Activated naive CD4-positive, alpha-beta T cell treated with anti-CD3 and anti-CD28 coated beads for 36 hours (primary cell): ENCODE results near the gene KRTAP1-1. TPM values are rescaled to one million over a fixed set of nuclear protein-coding genes. Genes with fewer than 3 reads are reported as not detected.
"Not testable (repeated sequence)": the region's sequence is repeated elsewhere in the genome, so short reads cannot be mapped to it uniquely, and the experiment has no call there.

Experiments used
- CTCF ChIA-PET: fragments of 350-600 bp; sonication (Branson Sonifier 250); formaldehyde crosslinking; loops from one replicate; lab custom pipeline; 2021; ENCODE audit warnings: antibody characterized with exemption; lab: Charles Lee
- DNase-seq: peaks from one replicate; pipeline ENCODE4 v3.0.0-alpha.2; 2020
- H3K27ac Mint-ChIP-seq: one replicate; pipeline ENCODE4 v1.8.0; 2021; ENCODE audit warnings: mild to moderate bottlenecking, mixed read lengths
- H3K27me3 Mint-ChIP-seq: one replicate; pipeline ENCODE4 v1.8.0; 2021; ENCODE audit warnings: low read depth, mixed read lengths
- H3K36me3 Mint-ChIP-seq: one replicate; pipeline ENCODE4 v1.8.0; 2021; ENCODE audit warnings: low read depth, mixed read lengths
- H3K4me1 Mint-ChIP-seq: one replicate; pipeline ENCODE4 v1.8.0; 2021; ENCODE audit warnings: low read depth, mixed read lengths
- H3K4me3 Mint-ChIP-seq: one replicate; pipeline ENCODE4 v1.8.0; 2021; ENCODE audit warnings: mild to moderate bottlenecking, moderate library complexity, mixed read lengths
- H3K9me3 Mint-ChIP-seq: one replicate; pipeline ENCODE4 v1.8.0; 2021; ENCODE audit warnings: mixed read lengths
- intact Hi-C: fragments of 100-400 bp; cut with micrococcal nuclease; formaldehyde crosslinking; loops from one replicate; pipeline ENCODE4 v1.15.1; 2023
- total RNA-seq, 2 experiments: library from RNA; stranded (reverse); gene quantifications; one replicate each; pipeline ENCODE4 v1.2.3, GENCODE V29; 2021

Gene KRTAP1-1
- total RNA-seq, 2 experiments from 2014 or later: not detected

DNA sequence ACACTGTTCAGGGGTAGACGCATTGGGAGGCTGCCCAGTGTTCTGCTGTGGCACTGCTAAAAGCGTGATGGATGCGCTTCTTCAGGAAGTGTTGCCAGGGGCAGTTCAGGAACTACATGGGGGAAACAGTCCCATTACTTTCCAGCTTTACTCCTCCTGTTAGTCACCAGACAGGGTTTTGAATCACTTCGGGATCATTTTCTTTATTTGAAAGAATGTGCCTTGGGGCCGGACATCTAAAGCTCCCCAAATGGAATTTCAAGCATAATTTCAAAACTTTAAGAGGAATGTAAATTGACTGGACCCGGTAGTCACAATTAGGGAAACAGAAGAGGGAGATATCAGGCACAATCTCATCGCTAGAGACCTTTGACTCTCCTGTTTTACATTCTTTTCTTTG, 7.2 kb upstream of the KRTAP1-1 start:
- peaks cover 3% of the 10 kb centered on the region for H3K9me3 Mint-ChIP-seq
- DNase-seq: no peak
- no peak overlapping the region for H3K27ac Mint-ChIP-seq
- intact Hi-C loops: no loop called here
- no peaks in the 10 kb centered on the region for H3K36me3 Mint-ChIP-seq
- H3K4me3 Mint-ChIP-seq: no peak overlapping the region
- H3K27me3 Mint-ChIP-seq: peaks cover 29% of the 10 kb centered on the region
- CTCF ChIA-PET: no interaction called here
- peaks cover 4% of the 10 kb centered on the region for H3K4me1 Mint-ChIP-seq

DNA sequence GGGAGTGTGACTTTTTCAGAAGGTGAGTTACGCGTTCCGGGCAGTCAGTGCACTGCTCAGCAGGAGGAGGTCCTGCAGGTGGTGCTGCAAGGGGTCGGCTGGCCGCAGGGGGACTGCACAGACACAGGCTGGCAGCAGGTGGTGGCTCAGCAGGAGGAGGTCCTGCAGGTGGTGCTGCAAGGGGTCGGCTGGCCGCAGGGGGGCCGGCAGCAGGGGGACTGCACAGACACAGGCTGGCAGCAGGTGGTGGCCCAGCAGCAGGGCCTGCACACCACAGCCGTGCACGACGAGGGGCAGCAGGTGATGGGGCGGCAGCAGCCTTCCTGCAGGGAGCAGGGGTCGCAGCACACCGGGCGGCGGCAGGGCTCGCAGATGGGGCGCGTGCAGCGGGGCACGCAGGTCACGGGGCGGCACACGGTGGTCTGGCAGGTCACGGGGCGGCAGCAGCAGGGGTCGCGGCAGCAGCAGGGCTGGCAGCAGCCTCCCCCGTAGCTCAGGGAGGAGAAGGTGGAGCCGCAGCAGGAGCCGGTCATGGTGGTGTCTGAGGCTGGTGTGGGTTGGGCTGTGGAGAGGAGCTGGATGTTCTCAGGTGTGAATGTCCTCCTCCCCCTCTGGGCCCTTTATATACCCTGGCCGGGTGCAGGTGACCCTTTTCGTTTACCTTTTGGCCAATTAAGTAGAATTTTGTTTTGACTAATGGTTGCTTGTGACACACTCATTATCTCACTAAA, 5.7 kb upstream of the KRTAP1-1 start, which contains the start of gene KRTAP2-1:
KRTAP2-1 (minus strand) TSS at position 582 of the 731 bp plus-strand sequence; CDS start at position 533, 49 bp downstream.
- H3K27me3 Mint-ChIP-seq: peaks cover 27% of the 10 kb centered on the region
- H3K27ac Mint-ChIP-seq, H3K4me1 Mint-ChIP-seq, intact Hi-C loops, H3K36me3 Mint-ChIP-seq, DNase-seq, H3K4me3 Mint-ChIP-seq, H3K9me3 Mint-ChIP-seq: not testable (repeated sequence)
- CTCF ChIA-PET: interaction anchor here (0.6 kb wide), 1 partner anchor 60 kb away, joined by 3 read pairs; no protein-coding TSS in a partner anchor

DNA sequence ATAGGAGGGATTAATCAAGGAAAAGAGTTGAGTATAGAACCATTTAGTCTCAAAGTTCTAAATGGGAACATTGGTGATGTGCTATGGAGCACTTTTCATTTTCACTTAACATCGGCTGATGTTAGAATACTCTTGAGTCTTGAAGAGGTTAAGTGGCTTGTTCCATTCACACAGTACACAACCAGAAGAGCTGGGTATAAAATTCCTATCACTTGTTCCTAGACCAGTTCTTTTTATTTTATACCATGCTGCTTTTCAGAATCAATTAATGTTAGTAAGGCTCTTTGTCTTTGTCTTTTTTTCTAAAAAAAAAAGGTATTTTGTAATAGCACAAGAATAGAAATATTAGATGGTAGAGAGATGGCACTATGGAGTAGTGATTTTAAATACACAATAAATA, 1.7 kb upstream of the KRTAP1-1 start:
- Mint-ChIP-seq H3K27ac (no peak overlapping the region), H3K36me3 (no peaks in the 10 kb centered on the region), H3K4me1 (peaks cover 4% of the 10 kb centered on the region), H3K4me3 (no peak overlapping the region), H3K27me3 (peaks cover 18% of the 10 kb centered on the region), H3K9me3 (peaks cover 8% of the 10 kb centered on the region)
- CTCF ChIA-PET: no interaction called here
- intact Hi-C loops: no loop called here
- DNase-seq: no peak

- Mint-ChIP-seq H3K9me3 (peaks cover 2% of the 10 kb centered on the region), H3K4me1 (no peaks in the 10 kb centered on the region), H3K36me3 (no peaks in the 10 kb centered on the region), H3K27ac (no peak overlapping the region), H3K4me3 (no peak overlapping the region), H3K27me3 (no peaks in the 10 kb centered on the region)
- CTCF ChIA-PET: no interaction called here
- DNase-seq: no peak
- intact Hi-C loops: no loop called here
Observed at GRCh38 chr17:41037853-41038350, 3.3 kb downstream of the KRTAP1-1 start.

DNA sequence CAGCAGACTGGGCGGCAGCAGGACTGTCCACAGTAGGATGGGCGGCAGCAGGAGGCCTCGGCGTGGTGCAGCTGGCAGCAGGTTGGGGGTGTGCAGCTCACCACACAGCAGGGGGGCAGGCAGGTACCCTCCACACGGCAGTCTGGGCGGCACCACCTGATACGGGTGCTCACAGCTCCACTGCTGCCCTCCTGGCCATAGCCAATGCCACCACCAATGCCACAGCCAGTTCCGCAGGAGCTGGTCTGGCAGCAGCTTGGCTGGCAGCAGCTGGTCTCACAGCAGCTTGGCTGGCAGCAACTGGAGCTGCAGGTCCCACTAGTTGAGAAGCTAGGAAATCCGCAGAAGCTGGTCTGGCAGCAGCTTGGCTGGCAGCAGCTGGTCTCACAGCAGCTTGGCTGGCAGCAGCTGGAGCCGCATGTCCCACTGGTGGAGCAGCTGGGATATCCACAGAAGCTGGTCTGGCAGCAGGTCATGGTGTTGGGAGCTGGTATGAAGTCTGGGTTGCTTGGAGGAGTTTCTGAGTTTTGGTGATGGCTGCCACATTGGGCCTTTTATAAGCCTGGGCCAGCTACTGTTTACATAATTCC, 6.8 kb downstream of the KRTAP1-1 start, which contains the start of gene KRTAP1-3:
KRTAP1-3 (minus strand) TSS at position 529 of the 590 bp plus-strand sequence; CDS start at position 476, 53 bp downstream.
- H3K4me1 Mint-ChIP-seq, DNase-seq, CTCF ChIA-PET, H3K36me3 Mint-ChIP-seq, H3K27ac Mint-ChIP-seq, H3K9me3 Mint-ChIP-seq, H3K4me3 Mint-ChIP-seq, H3K27me3 Mint-ChIP-seq, intact Hi-C loops: not testable (repeated sequence)

DNA sequence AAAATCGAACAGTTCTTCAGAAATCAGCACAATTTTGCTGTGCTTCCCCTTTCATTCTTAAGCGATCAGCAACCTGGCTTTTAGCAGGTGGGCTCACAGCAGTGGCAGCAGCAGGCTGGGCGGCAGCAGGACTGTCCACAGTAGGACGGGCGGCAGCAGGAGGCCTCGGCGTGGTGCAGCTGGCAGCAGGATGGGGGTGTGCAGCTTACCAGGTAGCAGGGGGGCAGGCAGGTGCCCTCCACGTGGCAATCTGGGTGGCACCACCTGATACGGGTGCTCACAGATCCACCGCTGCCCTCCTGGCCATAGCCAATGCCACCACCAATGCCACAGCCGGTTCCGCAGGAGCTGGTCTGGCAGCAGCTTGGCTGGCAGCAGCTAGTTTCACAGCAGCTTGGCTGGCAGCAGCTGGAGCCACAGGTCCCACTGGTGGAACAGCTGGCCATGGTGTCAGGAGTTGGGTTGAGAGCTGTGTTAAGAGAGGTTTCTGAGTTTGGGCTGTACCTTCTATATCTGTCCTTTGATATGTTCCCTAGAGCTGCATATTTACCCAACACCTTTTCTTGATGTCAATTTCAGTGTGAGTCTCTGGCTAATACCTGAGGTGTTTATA, 11.5 kb downstream of the KRTAP1-1 start, which contains the start of gene KRTAP1-4:
KRTAP1-4 (minus strand) TSS at position 563 of the 613 bp plus-strand sequence; CDS start at position 446, 117 bp downstream.
- Mint-ChIP-seq H3K27me3 (peaks cover 6% of the 10 kb centered on the region), H3K27ac (no peak within 1 kb of the TSS), H3K4me3 (no peak within 1 kb of the TSS), H3K36me3 (no peaks in the 10 kb centered on the region), H3K9me3 (no peaks in the 10 kb centered on the region), H3K4me1 (no peaks in the 10 kb centered on the region)
- no peak for DNase-seq
- CTCF ChIA-PET: no interaction called here
- intact Hi-C loops: no loop called here

- no peaks in the 10 kb centered on the region for H3K9me3 Mint-ChIP-seq
- CTCF ChIA-PET: no interaction called here
Observed at GRCh38 chr17:41026715-41027471, 14.4 kb downstream of the KRTAP1-1 start, which contains the start of gene KRTAP1-5. Gene KRTAP1-5 (minus strand): TSS chr17:41027208. CDS start chr17:41027155, 53 bp downstream.

DNA sequence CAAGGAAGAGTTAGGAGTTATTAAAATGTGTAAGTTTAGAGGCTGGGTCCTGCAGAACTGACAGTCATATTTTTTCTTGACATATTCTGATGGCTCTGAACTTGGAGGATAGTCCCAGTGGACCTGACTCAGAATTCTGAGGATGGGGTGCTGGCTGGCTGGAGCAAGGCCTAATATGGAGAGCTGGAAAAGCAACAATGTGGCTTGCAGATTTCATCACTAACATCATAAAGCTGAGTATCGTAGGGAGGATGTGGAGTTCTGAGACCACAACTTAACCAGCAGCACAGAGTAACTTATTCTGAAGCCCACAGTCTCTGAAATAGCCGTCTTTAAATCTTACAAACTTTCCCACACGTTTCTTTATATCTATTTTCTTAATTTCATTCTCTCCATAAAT, 16.6 kb downstream of the KRTAP1-1 start:
- H3K27ac Mint-ChIP-seq: no peak overlapping the region
- CTCF ChIA-PET: no interaction called here
- intact Hi-C loops: no loop called here
- H3K4me3 Mint-ChIP-seq: no peak overlapping the region
- H3K36me3 Mint-ChIP-seq: no peaks in the 10 kb centered on the region
- no peaks in the 10 kb centered on the region for H3K4me1 Mint-ChIP-seq
- H3K9me3 Mint-ChIP-seq: no peaks in the 10 kb centered on the region
- no peak for DNase-seq
- H3K27me3 Mint-ChIP-seq: peaks cover 5% of the 10 kb centered on the region

More at GRCh38 chr17:41026715-41027471, 14.4 kb downstream of the KRTAP1-1 start, which contains the start of gene KRTAP1-5:
- no peak within 1 kb of the TSS for H3K27ac Mint-ChIP-seq
- H3K4me3 Mint-ChIP-seq: no peak within 1 kb of the TSS
- H3K27me3 Mint-ChIP-seq: peaks cover 8% of the 10 kb centered on the region
- H3K4me1 Mint-ChIP-seq: no peaks in the 10 kb centered on the region
- no peaks in the 10 kb centered on the region for H3K36me3 Mint-ChIP-seq
- intact Hi-C loops: no loop called here
- no peak for DNase-seq

- H3K9me3 Mint-ChIP-seq: no peaks in the 10 kb centered on the region
- H3K4me3 Mint-ChIP-seq: no peak overlapping the region
- H3K27ac Mint-ChIP-seq: no peak overlapping the region
- no peak for DNase-seq
- H3K27me3 Mint-ChIP-seq: peaks cover 2% of the 10 kb centered on the region
- no peaks in the 10 kb centered on the region for H3K4me1 Mint-ChIP-seq
- intact Hi-C loops: no loop called here
- H3K36me3 Mint-ChIP-seq: no peaks in the 10 kb centered on the region
- CTCF ChIA-PET: interaction anchor here (0.7 kb wide), 1 partner anchor 15 kb away, joined by 3 read pairs; no protein-coding TSS in a partner anchor
Observed at GRCh38 chr17:41020336-41020735, 20.9 kb downstream of the KRTAP1-1 start.

GRCh38 chr17:41019415-41019814, 21.8 kb downstream of the KRTAP1-1 start:
- Mint-ChIP-seq H3K4me3 (no peak overlapping the region), H3K36me3 (no peaks in the 10 kb centered on the region), H3K27me3 (peaks cover 2% of the 10 kb centered on the region), H3K9me3 (no peaks in the 10 kb centered on the region), H3K4me1 (no peaks in the 10 kb centered on the region), H3K27ac (no peak overlapping the region)
- intact Hi-C loops: no loop called here
- no peak for DNase-seq
- CTCF ChIA-PET: interaction anchor here (0.6 to 0.7 kb wide), 3 partner anchors 14 to 413 kb away, joined by 3 to 4 read pairs (median 4); no protein-coding TSS in a partner anchor

- H3K27ac Mint-ChIP-seq: no peak overlapping the region
Observed at GRCh38 chr17:41018541-41018940, 22.7 kb downstream of the KRTAP1-1 start.

More at GRCh38 chr17:41018541-41018940, 22.7 kb downstream of the KRTAP1-1 start:
- Mint-ChIP-seq H3K4me3 (no peak overlapping the region), H3K9me3 (no peaks in the 10 kb centered on the region), H3K27me3 (peaks cover 2% of the 10 kb centered on the region), H3K36me3 (no peaks in the 10 kb centered on the region), H3K4me1 (no peaks in the 10 kb centered on the region)
- intact Hi-C loops: no loop called here
- no peak for DNase-seq
- CTCF ChIA-PET: no interaction called here
